Measurements from ENCODE around the gene RACGAP1. TPM values are rescaled to one million over a fixed set of nuclear protein-coding genes. Genes with fewer than 3 reads are reported as not detected.

Gene RACGAP1
- total RNA-seq, 2 donors from 2014 or later, result 2.6 to 3.3 TPM

DNA sequence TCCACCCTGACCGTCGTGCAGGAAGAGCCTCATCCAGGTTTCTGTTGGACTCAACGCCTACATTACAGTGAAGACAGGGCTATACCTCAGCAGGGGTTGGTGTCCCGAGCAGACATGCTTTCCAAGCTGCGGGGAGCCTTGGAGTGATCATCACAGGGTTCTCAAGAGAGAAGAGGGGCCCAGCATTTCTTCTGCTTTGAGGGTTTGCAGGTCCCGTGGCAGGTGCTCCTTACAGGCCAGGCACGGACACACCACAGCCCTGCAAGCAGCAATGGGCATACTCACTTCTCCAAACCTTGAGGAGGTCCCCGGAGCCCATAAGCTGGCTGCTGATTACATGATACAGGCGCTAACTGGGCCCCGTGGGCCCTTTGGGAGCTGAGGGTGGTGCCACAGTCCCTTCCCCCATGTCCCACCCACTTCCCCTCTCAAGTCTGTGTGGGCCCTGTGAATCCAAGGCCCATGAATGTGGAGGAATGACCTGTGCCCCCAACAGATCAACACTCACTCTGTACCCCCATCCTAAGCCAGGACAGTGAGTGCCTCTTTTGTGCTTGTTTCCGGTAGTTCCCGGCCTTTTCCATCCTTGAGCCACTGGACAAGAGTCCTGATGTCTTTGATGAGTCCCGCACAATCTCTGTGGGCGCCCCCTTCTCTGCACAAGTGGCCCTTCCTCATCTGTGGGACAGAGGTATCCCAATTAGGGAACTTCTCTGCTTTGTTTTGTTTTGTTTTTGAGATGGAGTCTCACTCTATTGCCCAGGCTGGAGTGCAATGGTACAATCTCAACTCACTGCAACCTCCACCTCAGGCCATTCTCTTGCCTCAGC, 73.7 kb downstream of the RACGAP1 start:
- TF ChIP-seq, protein P1, sequence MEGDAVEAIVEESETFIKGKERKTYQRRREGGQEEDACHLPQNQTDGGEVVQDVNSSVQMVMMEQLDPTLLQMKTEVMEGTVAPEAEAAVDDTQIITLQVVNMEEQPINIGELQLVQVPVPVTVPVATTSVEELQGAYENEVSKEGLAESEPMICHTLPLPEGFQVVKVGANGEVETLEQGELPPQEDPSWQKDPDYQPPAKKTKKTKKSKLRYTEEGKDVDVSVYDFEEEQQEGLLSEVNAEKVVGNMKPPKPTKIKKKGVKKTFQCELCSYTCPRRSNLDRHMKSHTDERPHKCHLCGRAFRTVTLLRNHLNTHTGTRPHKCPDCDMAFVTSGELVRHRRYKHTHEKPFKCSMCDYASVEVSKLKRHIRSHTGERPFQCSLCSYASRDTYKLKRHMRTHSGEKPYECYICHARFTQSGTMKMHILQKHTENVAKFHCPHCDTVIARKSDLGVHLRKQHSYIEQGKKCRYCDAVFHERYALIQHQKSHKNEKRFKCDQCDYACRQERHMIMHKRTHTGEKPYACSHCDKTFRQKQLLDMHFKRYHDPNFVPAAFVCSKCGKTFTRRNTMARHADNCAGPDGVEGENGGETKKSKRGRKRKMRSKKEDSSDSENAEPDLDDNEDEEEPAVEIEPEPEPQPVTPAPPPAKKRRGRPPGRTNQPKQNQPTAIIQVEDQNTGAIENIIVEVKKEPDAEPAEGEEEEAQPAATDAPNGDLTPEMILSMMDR (IDR thresholded peaks at IDR 0.05), result no peak
- DNase-seq (ENCODE audit: low spot score), result no peak
- Histone ChIP-seq H3K36me3 (no peaks in the 10 kb centered on the region), H3K9me3 (no peaks in the 10 kb centered on the region), H3K4me3 (no peak overlapping the region), H3K27me3 (peaks cover 7% of the 10 kb centered on the region in 2 donors), H3K4me1 (peaks cover 0 to 6% of the 10 kb centered on the region in 2 donors), H3K27ac (no peak overlapping the region)

DNA sequence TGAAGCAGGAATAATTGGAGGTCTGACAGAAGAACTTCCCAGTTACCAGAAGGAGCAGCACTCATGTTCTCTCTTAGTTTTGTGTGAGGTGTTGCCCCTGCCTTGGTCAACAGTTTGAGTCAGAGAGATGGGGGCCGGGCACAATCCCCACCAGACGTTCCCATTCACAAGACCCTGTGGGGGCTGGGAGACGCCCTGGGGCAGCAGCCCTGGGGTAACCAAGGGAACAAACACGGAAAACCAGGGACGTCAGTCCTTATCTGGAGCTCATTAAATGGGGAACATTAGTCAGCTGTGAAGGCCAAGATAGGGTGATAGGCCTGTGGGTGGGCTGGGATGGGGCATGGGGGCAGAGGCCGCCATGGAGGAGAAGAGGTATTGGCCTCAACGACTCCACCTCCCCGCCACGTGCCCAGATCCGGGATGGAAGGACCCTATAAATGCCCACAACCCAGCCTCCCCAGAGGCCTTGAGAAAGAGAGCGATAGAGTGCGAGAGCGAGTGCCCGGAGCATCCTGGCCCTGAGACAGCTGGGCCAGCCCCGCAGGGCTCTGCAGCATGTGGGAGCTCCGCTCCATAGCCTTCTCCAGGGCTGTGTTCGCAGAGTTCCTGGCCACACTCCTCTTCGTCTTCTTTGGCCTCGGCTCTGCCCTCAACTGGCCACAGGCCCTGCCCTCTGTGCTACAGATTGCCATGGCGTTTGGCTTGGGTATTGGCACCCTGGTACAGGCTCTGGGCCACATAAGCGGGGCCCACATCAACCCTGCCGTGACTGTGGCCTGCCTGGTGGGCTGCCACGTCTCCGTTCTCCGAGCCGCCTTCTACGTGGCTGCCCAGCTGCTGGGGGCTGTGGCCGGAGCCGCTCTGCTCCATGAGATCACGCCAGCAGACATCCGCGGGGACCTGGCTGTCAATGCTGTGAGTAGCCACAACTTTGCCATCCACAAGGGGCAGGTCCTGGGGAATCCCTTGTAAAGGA, 74.7 kb downstream of the RACGAP1 start, which contains the start of gene AQP2:
Gene AQP2 (plus strand): TSS at position 465 of the 979 bp plus-strand sequence. CDS start 94 bp downstream, at position 559.
- DNase-seq (ENCODE audit: low spot score), result no peak
- Histone ChIP-seq H3K27ac (no peak within 1 kb of the TSS), H3K4me3 (no peak within 1 kb of the TSS), H3K4me1 (peaks cover 0 to 6% of the 10 kb centered on the region in 2 donors), H3K27me3 (peaks cover 5 to 7% of the 10 kb centered on the region in 2 donors), H3K9me3 (no peaks in the 10 kb centered on the region), H3K36me3 (no peaks in the 10 kb centered on the region)
- TF ChIP-seq, protein P1 (IDR thresholded peaks at IDR 0.05), result no peak

DNA sequence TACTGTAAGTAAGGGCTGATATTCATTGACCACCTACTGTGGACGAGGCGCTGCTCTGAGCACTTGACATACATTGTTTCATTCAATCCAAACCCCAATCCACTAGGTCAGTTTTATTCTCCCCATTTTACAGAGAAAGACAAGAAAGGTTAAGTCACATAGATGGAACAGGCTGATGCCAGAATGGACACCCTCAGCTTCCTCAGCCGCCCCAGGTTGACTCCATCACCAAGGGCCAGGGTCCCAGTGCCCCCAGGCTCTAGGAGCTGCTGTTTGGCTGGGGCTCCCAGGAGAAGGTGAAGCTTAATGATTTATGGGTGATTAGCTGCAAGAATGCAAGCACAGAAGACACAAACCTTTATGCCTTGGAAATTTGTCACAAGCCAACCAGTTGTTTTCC, 75.4 kb downstream of the RACGAP1 start:
- peaks cover 0 to 1% of the 10 kb centered on the region in 2 donors for H3K27me3 ChIP-seq
- no peaks in the 10 kb centered on the region for H3K9me3 ChIP-seq
- no peak overlapping the region for H3K27ac ChIP-seq
- no peaks in the 10 kb centered on the region for H3K36me3 ChIP-seq
- peaks cover 0 to 9% of the 10 kb centered on the region in 2 donors for H3K4me1 ChIP-seq
- no peak for DNase-seq (ENCODE audit: low spot score)
- no peak overlapping the region for H3K4me3 ChIP-seq
- TF ChIP-seq, protein P1 (IDR thresholded peaks at IDR 0.05), result no peak

DNA sequence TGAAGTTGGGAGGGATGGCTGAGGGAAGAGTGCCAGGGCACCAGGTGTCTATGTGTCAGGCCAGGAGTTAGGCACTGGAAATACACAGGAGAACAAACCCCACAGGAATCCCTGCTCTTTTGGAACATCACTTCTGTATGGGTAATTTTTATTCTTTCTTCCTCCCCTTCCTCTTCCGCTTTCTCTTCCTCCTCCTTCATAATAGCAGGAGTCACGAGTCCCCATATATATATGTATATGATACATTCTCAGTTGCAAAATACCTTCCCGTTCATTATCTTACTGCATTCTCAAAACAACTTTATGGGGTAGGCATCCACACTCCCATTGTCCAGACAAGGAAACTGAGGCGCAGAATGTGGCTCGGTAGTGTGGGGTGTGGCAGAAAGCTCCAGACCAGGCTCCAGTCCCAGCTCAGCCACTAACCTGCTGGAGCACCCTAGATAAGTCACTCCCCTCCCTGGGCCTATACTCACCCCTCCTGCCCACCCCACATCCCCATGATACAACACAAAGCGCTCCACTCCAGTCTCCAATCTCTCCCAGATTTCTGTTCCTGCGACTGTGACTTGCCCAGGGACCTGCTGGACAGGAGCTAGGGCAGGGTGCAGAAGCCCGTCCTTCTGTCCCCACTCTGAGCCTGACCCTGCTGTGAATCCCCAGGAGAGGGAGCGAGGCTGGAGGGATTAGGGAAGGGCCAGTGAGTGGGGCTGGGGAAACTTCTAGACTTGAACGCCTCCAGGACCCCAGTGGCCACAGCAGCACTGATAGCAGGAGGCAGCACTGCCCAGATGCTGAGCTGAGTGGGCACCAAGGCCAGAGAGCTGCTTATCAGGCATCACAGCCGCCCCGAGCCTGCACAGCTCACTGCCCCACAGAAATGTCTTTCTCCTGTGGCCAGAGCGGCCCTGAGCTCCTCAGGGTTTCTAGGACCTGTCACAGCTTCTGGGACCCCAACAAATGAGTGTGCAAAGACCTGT, 76.1 kb downstream of the RACGAP1 start:
- DNase-seq (ENCODE audit: low spot score), result no peak
- H3K9me3 ChIP-seq, result no peaks in the 10 kb centered on the region
- H3K4me3 ChIP-seq, result no peak overlapping the region
- TF ChIP-seq, protein P1 (IDR thresholded peaks at IDR 0.05), result no peak
- H3K36me3 ChIP-seq, result no peaks in the 10 kb centered on the region
- no peak overlapping the region for H3K27ac ChIP-seq
- H3K4me1 ChIP-seq, result peaks cover 0 to 9% of the 10 kb centered on the region in 2 donors
- no peaks in the 10 kb centered on the region for H3K27me3 ChIP-seq
